WTC11 (cell line): Measurements from ENCODE around the gene CSNK2A2. TPM values are rescaled to one million over a fixed set of nuclear protein-coding genes. Genes with fewer than 3 reads are reported as not detected.

Experiments used
- ATAC-seq: fragments of 200-7000 bp; cut with Tn5 transposase; 2 replicates; pipeline ENCODE4 v1.10.0; 2021; ENCODE audit warnings: mild to moderate bottlenecking, moderate library complexity
- CTCF ChIA-PET: fragments of 300-600 bp; sonication (Branson Sonifier 250); formaldehyde crosslinking; loops from one replicate; lab custom pipeline; 2021; ENCODE audit warnings: antibody characterized with exemption; lab: Charles Lee
- POLR2A ChIA-PET: fragments of 350-600 bp; sonication (Branson Sonifier 250); formaldehyde crosslinking; loops from one replicate; lab custom pipeline; 2021; ENCODE audit warnings: antibody characterized with exemption; lab: Charles Lee
- DNase-seq: peaks from one replicate; pipeline ENCODE4 v3.0.0; 2021; ENCODE audit warnings: low spot score
- H3K27ac Mint-ChIP-seq: 2 replicates; pipeline ENCODE4 v1.8.0; 2021; ENCODE audit warnings: mixed read lengths
- H3K27me3 Mint-ChIP-seq: 2 replicates; pipeline ENCODE4 v1.8.0; 2021; ENCODE audit warnings: low read depth, mild to moderate bottlenecking, moderate library complexity, mixed read lengths
- H3K36me3 Mint-ChIP-seq: 2 replicates; pipeline ENCODE4 v1.8.0; 2021; ENCODE audit warnings: mixed read lengths
- H3K4me1 Mint-ChIP-seq: 2 replicates; pipeline ENCODE4 v1.8.0; 2022; ENCODE audit warnings: mixed read lengths
- H3K4me3 Mint-ChIP-seq: 2 replicates; pipeline ENCODE4 v1.8.0; 2021; ENCODE audit warnings: mild to moderate bottlenecking, moderate library complexity, mixed read lengths
- H3K9me3 Mint-ChIP-seq: 2 replicates; pipeline ENCODE4 v1.8.0; 2021; ENCODE audit warnings: mixed read lengths
- ATF1 ChIP-seq: sonication (generic); formaldehyde crosslinking; IDR thresholded peaks from 2 replicates; pipeline ENCODE4 v1.8.1; 2023; ENCODE audit warnings: mild to moderate bottlenecking, moderate library complexity, missing genetic modification reagents
- ESRRA ChIP-seq: sonication (generic); formaldehyde crosslinking; IDR thresholded peaks from 2 replicates; pipeline ENCODE4 v1.8.1; 2022; ENCODE audit warnings: mild to moderate bottlenecking, missing genetic modification reagents, borderline replicate concordance
- ETV6 ChIP-seq: sonication (generic); formaldehyde crosslinking; IDR thresholded peaks from 2 replicates; pipeline ENCODE4 v1.8.1; 2022; ENCODE audit warnings: mild to moderate bottlenecking, missing genetic modification reagents
- GRHL2 ChIP-seq: fragments of 250-450 bp; sonication (Bioruptor Pico); IDR thresholded peaks from 2 replicates; pipeline ENCODE4 v1.8.0; 2022; ENCODE audit warnings: mild to moderate bottlenecking, moderate library complexity; ENCODE audit not compliant: insufficient replicate concordance, severe bottlenecking
- JAZF1 ChIP-seq: fragments of 250-450 bp; sonication (Bioruptor Pico); IDR thresholded peaks from 2 replicates; pipeline ENCODE4 v1.9.0; 2021; ENCODE audit warnings: moderate library complexity, mild to moderate bottlenecking, inconsistent platforms
- MYBL2 ChIP-seq: sonication (generic); formaldehyde crosslinking; IDR thresholded peaks from 2 replicates; pipeline ENCODE4 v1.8.1; 2023; ENCODE audit warnings: mild to moderate bottlenecking, moderate library complexity, missing genetic modification reagents
- NFYB ChIP-seq: sonication (generic); formaldehyde crosslinking; conservative IDR thresholded peaks from 2 replicates; pipeline ENCODE4 v1.8.0; 2022; ENCODE audit warnings: low read depth, missing genetic modification reagents
- NR2C2 ChIP-seq: sonication (generic); formaldehyde crosslinking; IDR thresholded peaks from 2 replicates; pipeline ENCODE4 v1.8.0; 2022; ENCODE audit warnings: mild to moderate bottlenecking, missing genetic modification reagents
- NR3C1 ChIP-seq: sonication (generic); formaldehyde crosslinking; conservative IDR thresholded peaks from 2 replicates; pipeline ENCODE4 v1.8.1; 2023; ENCODE audit warnings: low read depth, mild to moderate bottlenecking, missing genetic modification reagents
- PRRX2 ChIP-seq: fragments of 250-450 bp; sonication (Bioruptor Pico); IDR thresholded peaks from 2 replicates; pipeline ENCODE4 v1.8.0; 2021; ENCODE audit warnings: mild to moderate bottlenecking
- SMAD3 ChIP-seq: sonication (generic); formaldehyde crosslinking; IDR thresholded peaks from 2 replicates; pipeline ENCODE4 v1.8.0; 2022; ENCODE audit warnings: missing genetic modification reagents, mild to moderate bottlenecking, borderline replicate concordance
- SMAD4 ChIP-seq: sonication (generic); formaldehyde crosslinking; IDR thresholded peaks from 2 replicates; pipeline ENCODE4 v1.8.0; 2022; ENCODE audit warnings: mild to moderate bottlenecking, missing genetic modification reagents
- SP1 ChIP-seq: sonication (generic); formaldehyde crosslinking; conservative IDR thresholded peaks from 2 replicates; pipeline ENCODE4 v1.8.1; 2022; ENCODE audit warnings: missing genetic modification reagents
- TP53 ChIP-seq: sonication (generic); formaldehyde crosslinking; IDR thresholded peaks from 2 replicates; pipeline ENCODE4 v1.8.1; 2023; ENCODE audit warnings: mild to moderate bottlenecking, missing genetic modification reagents
- USF1 ChIP-seq: sonication (generic); formaldehyde crosslinking; IDR thresholded peaks from 2 replicates; pipeline ENCODE4 v1.8.0; 2022; ENCODE audit warnings: mild to moderate bottlenecking, missing genetic modification reagents
- ZMAT4 ChIP-seq: fragments of 250-450 bp; sonication (Bioruptor Pico); IDR thresholded peaks from 2 replicates; pipeline ENCODE4 v1.9.0; 2021; ENCODE audit warnings: mild to moderate bottlenecking
- ZNF121 ChIP-seq: sonication (generic); formaldehyde crosslinking; IDR thresholded peaks from 2 replicates; pipeline ENCODE4 v1.8.0; 2023; ENCODE audit warnings: missing genetic modification reagents
- ZNF232 ChIP-seq: sonication (generic); formaldehyde crosslinking; IDR thresholded peaks from 2 replicates; pipeline ENCODE4 v1.8.0; 2022; ENCODE audit warnings: mild to moderate bottlenecking, missing genetic modification reagents
- ZNF317 ChIP-seq: sonication (generic); formaldehyde crosslinking; IDR thresholded peaks from 2 replicates; pipeline ENCODE4 v1.8.1; 2023; ENCODE audit warnings: low read depth, mild to moderate bottlenecking, moderate library complexity, missing genetic modification reagents, borderline replicate concordance
- ZNF423 ChIP-seq: fragments of 250-450 bp; sonication (Bioruptor Pico); IDR thresholded peaks from 2 replicates; pipeline ENCODE4 v2.1.2; 2022; ENCODE audit warnings: mild to moderate bottlenecking, moderate library complexity
- total RNA-seq: library from RNA; stranded (reverse); gene quantifications from 3 replicates; pipeline ENCODE4 v1.2.3, GENCODE V29; 2021
- TF ChIP-seq, protein P1 (sequence below): fragments of 250-450 bp; sonication (Bioruptor Pico); conservative IDR thresholded peaks from 2 replicates; pipeline ENCODE4 v1.9.0; 2021; ENCODE audit warnings: mild to moderate bottlenecking
- TF ChIP-seq, protein P2 (sequence below): sonication (generic); formaldehyde crosslinking; IDR thresholded peaks from 2 replicates; pipeline ENCODE4 v1.8.0; 2022; ENCODE audit warnings: mild to moderate bottlenecking, missing genetic modification reagents
- TF ChIP-seq, protein P3 (sequence below): sonication (generic); formaldehyde crosslinking; conservative IDR thresholded peaks from 2 replicates; pipeline ENCODE4 v1.8.1; 2023; ENCODE audit warnings: mild to moderate bottlenecking, low read depth, missing genetic modification reagents, moderate library complexity
- TF ChIP-seq, protein P4 (sequence below): fragments of 250-450 bp; sonication (Bioruptor Pico); IDR thresholded peaks from 2 replicates; pipeline ENCODE4 v1.9.0; 2021; ENCODE audit warnings: moderate library complexity, mild to moderate bottlenecking, inconsistent platforms, borderline replicate concordance

Gene CSNK2A2
- total RNA-seq, 1 experiment from 2014 or later = 114 TPM

- POLR2A ChIA-PET = no interaction called here
- peak overlapping the region; percentile 88 for H3K27ac Mint-ChIP-seq
- CTCF ChIA-PET = interaction anchor here (1.0 kb wide), 1 partner anchor 36 kb away, joined by 4 read pairs; no protein-coding TSS in a partner anchor
These were observed 39.9 kb downstream of the CSNK2A2 start for GRCh38 chr16:58157951-58158540.

DNA sequence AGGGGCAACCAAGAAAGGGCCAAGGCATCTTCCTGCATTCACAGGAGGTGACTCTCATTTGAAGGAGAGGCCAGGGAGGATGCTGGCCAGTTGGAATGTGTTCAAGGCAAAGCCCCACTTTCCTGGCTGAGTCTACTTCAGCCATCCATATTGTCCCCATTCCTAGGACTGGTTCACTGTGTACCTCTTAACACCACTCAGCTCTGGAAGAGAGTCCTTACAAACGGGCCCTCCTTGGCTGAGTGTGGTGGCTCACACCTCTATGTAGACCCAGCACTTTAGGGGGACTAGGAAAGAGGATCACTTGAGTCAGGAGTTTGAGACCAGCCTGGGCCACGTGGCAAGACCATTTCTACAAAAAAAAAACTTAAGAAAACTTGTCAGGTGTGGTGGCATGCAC, 40.7 kb downstream of the CSNK2A2 start:
- POLR2A ChIA-PET = no interaction called here
- no peaks in the 10 kb centered on the region for H3K27me3 Mint-ChIP-seq
- H3K9me3 Mint-ChIP-seq = no peaks in the 10 kb centered on the region
- H3K4me1 Mint-ChIP-seq = peaks cover 3% of the 10 kb centered on the region; the same call in 1 of the 2 replicates
- no peak overlapping the region for H3K27ac Mint-ChIP-seq
- ATAC-seq = no peak
- DNase-seq = no peak
- CTCF ChIA-PET = no interaction called here
- no peak overlapping the region for H3K4me3 Mint-ChIP-seq
- TF ChIP-seq SP1 (CRISPR knock-in tag) (no peak), NFYB (CRISPR knock-in tag) (no peak), ZNF423 (no peak), ZNF317 (no peak), SMAD4 (no peak), SMAD3 (CRISPR knock-in tag) (no peak), ATF1 (CRISPR knock-in tag) (no peak), PRRX2 (no peak), ETV6 (CRISPR knock-in tag) (no peak), ZMAT4 (CRISPR knock-in tag) (no peak)
- TF ChIP-seq, protein P1, sequence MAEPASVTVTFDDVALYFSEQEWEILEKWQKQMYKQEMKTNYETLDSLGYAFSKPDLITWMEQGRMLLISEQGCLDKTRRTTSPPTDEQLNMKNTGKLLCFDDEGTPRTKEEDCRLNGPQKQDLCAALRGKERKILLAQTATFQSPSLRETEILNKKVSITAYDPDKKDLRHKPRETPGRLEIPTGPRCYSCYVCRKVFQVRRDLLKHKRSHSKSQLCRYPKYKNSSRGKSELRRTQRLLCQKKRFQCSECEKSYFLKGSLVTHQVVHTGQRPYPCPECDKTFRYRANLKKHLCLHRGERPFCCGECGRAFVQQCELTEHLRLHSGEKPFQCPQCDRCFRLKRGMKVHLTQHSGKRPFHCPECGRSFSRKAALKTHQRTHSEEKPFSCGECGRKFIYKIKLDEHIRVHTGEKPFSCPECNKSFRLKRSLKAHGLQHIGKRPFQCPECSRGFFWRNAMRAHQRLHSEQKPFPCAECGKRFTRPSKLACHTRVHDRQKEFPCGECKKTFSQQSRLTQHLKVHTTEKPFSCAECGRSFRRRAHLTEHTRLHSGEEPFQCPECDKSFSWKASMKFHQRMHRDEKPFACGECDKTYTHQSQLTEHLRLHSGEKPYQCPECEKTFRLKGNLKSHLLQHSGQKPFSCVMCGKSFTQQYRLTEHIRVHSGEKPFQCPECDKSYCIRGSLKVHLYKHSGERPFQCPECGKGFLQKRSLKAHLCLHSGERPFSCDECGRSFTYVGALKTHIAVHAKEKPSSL (CRISPR knock-in tag) = no peak
- H3K36me3 Mint-ChIP-seq = no peaks in the 10 kb centered on the region

More at GRCh38 chr16:58157951-58158540, 39.9 kb downstream of the CSNK2A2 start:
- H3K27me3 Mint-ChIP-seq = no peaks in the 10 kb centered on the region
- H3K9me3 Mint-ChIP-seq = no peaks in the 10 kb centered on the region
- no peak for DNase-seq
- peaks cover 3% of the 10 kb centered on the region; the same call in 1 of the 2 replicates for H3K4me1 Mint-ChIP-seq
- TF ChIP-seq ZNF232 (CRISPR knock-in tag) (no peak), USF1 (CRISPR knock-in tag) (no peak), GRHL2 (no peak), JAZF1 (CRISPR knock-in tag) (no peak), TP53 (CRISPR knock-in tag) (no peak), NR3C1 (no peak)
- TF ChIP-seq, all 79 proteins: peak for 0
- peaks cover 5% of the 10 kb centered on the region for H3K36me3 Mint-ChIP-seq
- ATAC-seq = peak; percentile 38
- H3K4me3 Mint-ChIP-seq = no peak overlapping the region

DNA sequence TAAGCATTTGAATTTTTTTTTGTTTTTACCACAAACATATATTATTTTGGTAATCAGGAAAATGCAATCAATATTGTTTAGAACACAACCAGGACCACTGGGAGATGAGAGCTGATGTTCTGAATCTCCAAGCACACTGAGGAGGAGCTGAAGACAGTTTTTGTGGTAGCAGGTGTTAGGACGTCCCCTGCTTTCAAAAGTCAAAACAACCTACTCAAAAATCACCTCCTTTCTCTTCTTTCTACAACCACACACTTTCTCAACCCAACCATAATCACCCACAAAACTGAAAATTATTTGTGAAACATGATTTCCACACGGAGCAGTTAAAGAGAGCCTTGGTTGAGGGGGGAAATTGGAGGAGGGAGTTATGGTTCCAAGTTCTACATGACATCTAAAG, 42.1 kb downstream of the CSNK2A2 start:
- H3K36me3 Mint-ChIP-seq = no peaks in the 10 kb centered on the region
- ATAC-seq = no peak
- H3K27ac Mint-ChIP-seq = no peak overlapping the region
- H3K4me1 Mint-ChIP-seq = peaks cover 3% of the 10 kb centered on the region; the same call in 1 of the 2 replicates
- DNase-seq = no peak
- CTCF ChIA-PET = no interaction called here
- POLR2A ChIA-PET = interaction anchor here (1.3 kb wide), 1 partner anchor 12 kb away, joined by 3 read pairs; no protein-coding TSS in a partner anchor
- no peaks in the 10 kb centered on the region for H3K27me3 Mint-ChIP-seq
- no peaks in the 10 kb centered on the region for H3K9me3 Mint-ChIP-seq
- H3K4me3 Mint-ChIP-seq = no peak overlapping the region
- TF ChIP-seq, protein P2, sequence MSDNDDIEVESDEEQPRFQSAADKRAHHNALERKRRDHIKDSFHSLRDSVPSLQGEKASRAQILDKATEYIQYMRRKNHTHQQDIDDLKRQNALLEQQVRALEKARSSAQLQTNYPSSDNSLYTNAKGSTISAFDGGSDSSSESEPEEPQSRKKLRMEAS (CRISPR knock-in tag) = no peak
- TF ChIP-seq NR2C2 (CRISPR knock-in tag) (no peak), PRRX2 (no peak), ESRRA (CRISPR knock-in tag) (no peak), ZMAT4 (CRISPR knock-in tag) (no peak), ZNF121 (CRISPR knock-in tag) (no peak), MYBL2 (no peak)
- TF ChIP-seq, protein P3, sequence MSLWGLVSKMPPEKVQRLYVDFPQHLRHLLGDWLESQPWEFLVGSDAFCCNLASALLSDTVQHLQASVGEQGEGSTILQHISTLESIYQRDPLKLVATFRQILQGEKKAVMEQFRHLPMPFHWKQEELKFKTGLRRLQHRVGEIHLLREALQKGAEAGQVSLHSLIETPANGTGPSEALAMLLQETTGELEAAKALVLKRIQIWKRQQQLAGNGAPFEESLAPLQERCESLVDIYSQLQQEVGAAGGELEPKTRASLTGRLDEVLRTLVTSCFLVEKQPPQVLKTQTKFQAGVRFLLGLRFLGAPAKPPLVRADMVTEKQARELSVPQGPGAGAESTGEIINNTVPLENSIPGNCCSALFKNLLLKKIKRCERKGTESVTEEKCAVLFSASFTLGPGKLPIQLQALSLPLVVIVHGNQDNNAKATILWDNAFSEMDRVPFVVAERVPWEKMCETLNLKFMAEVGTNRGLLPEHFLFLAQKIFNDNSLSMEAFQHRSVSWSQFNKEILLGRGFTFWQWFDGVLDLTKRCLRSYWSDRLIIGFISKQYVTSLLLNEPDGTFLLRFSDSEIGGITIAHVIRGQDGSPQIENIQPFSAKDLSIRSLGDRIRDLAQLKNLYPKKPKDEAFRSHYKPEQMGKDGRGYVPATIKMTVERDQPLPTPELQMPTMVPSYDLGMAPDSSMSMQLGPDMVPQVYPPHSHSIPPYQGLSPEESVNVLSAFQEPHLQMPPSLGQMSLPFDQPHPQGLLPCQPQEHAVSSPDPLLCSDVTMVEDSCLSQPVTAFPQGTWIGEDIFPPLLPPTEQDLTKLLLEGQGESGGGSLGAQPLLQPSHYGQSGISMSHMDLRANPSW (CRISPR knock-in tag) = no peak
- TF ChIP-seq, protein P4, sequence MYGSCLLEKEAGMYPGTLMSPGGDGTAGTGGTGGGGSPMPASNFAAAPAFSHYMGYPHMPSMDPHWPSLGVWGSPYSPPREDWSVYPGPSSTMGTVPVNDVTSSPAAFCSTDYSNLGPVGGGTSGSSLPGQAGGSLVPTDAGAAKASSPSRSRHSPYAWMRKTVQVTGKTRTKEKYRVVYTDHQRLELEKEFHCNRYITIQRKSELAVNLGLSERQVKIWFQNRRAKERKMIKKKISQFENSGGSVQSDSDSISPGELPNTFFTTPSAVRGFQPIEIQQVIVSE = no peak
